WTC11 (cell line): ENCODE measurements around the gene CSF1R.

ENCODE experiments used
- ARID4B ChIP-seq: sonication (generic); formaldehyde crosslinking; IDR thresholded peaks from 2 replicates; pipeline ENCODE4 v1.8.0; 2023; ENCODE audit warnings: missing genetic modification reagents, mild to moderate bottlenecking, borderline replicate concordance
- CTCF ChIP-seq: fragments of 200-600 bp; IDR thresholded peaks from 2 replicates; pipeline ENCODE4 v1.8.0; 2022; ENCODE audit warnings: antibody characterized with exemption
- ESRRA ChIP-seq: sonication (generic); formaldehyde crosslinking; IDR thresholded peaks from 2 replicates; pipeline ENCODE4 v1.8.1; 2022; ENCODE audit warnings: mild to moderate bottlenecking, missing genetic modification reagents, borderline replicate concordance
- RELA ChIP-seq: sonication (generic); formaldehyde crosslinking; IDR thresholded peaks from 2 replicates; pipeline ENCODE4 v1.8.1; 2022; ENCODE audit warnings: missing genetic modification reagents, mild to moderate bottlenecking, borderline replicate concordance
- SMAD4 ChIP-seq: sonication (generic); formaldehyde crosslinking; IDR thresholded peaks from 2 replicates; pipeline ENCODE4 v1.8.0; 2022; ENCODE audit warnings: mild to moderate bottlenecking, missing genetic modification reagents
- TF ChIP-seq, protein P1 (sequence below): sonication (generic); formaldehyde crosslinking; IDR thresholded peaks from 2 replicates; pipeline ENCODE4 v1.8.1; 2022; ENCODE audit warnings: mild to moderate bottlenecking, missing genetic modification reagents, moderate library complexity, borderline replicate concordance

GRCh38 chr5:150104550-150104870 is 18.2 kb upstream of the CSF1R start:
- TF ChIP-seq ARID4B (CRISPR knock-in tag) (no peak), ESRRA (CRISPR knock-in tag) (no peak), CTCF (no peak), RELA (CRISPR knock-in tag) (no peak), SMAD4 (CRISPR knock-in tag) (no peak)
- TF ChIP-seq, protein P1, sequence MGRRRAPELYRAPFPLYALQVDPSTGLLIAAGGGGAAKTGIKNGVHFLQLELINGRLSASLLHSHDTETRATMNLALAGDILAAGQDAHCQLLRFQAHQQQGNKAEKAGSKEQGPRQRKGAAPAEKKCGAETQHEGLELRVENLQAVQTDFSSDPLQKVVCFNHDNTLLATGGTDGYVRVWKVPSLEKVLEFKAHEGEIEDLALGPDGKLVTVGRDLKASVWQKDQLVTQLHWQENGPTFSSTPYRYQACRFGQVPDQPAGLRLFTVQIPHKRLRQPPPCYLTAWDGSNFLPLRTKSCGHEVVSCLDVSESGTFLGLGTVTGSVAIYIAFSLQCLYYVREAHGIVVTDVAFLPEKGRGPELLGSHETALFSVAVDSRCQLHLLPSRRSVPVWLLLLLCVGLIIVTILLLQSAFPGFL (CRISPR knock-in tag): no peak
